Pancreas (tissue), 10 donors: ENCODE results near the gene DECR2. TPM values are rescaled to one million over a fixed set of nuclear protein-coding genes. Genes with fewer than 3 reads are reported as not detected.
"Not testable (repeated sequence)": the region's sequence is repeated elsewhere in the genome, so short reads cannot be mapped to it uniquely, and the experiment has no call there.

ENCODE experiments used
- ATAC-seq, 4 donors: fragments of 200-7000 bp; cut with Tn5 transposase; one replicate each; pipeline versions ENCODE4 v1.8.0 to v1.9.1; 2020; ENCODE audit warnings: mild to moderate bottlenecking in 4 of 4, moderate library complexity in 4 of 4
- DNase-seq, 6 donors: peaks; one replicate each; pipeline ENCODE4 v3.0.0-alpha.2; 2020
- FAIRE-seq: peaks from 2 replicates; lab custom pipeline; 2012; peaks lifted over from hg19 to GRCh38; lab: Jason Lieb, UNC
- H3K27ac ChIP-seq, 4 donors: fragments of 200-600 bp; sonication (generic); 1 replicate in 3 of 4; 2 replicates in 1 of 4; pipeline versions ENCODE4 v1.5.0 to v1.8.0; 2020
- H3K27me3 ChIP-seq, 4 donors: fragments of 200-600 bp; one replicate each; pipeline ENCODE4 v1.8.0; 2021
- H3K36me3 ChIP-seq, 3 donors: fragments of 200-600 bp; sonication (generic) in 1 of 3; one replicate each; pipeline versions ENCODE4 v1.5.0 to v1.8.0; 2020 to 2021
- H3K4me1 ChIP-seq, 3 donors: fragments of 200-600 bp; one replicate each; pipeline ENCODE4 v1.8.0; 2021
- H3K4me3 ChIP-seq, 4 donors: fragments of 200-600 bp; sonication (generic) in 2 of 4; one replicate each; pipeline versions ENCODE4 v1.5.0 to v1.8.0; 2020 to 2021
- H3K9me3 ChIP-seq, 4 donors: fragments of 200-600 bp; one replicate each; pipeline ENCODE4 v1.8.0; 2021
- WGBS, 2 donors: extraction: QIAGEN DNeasy Blood & Tissue Kit; methylation state at CpG; one replicate each; pipeline ENCODE4 v1.1.7; 2013; 5-methylcytosine and 5-hydroxymethylcytosine counted together
- intact Hi-C, 3 donors: fragments of 100-400 bp; cut with DNase I; formaldehyde crosslinking; loops; one replicate each; pipeline versions ENCODE4 v1.11.1 to v1.14.2; 2022
- polyA plus RNA-seq, 2 donors: library from polyadenylated mRNA; stranded (reverse); fragments of 200-250 nt; gene quantifications; one replicate each; pipeline ENCODE4 v1.2.3, GENCODE V29; 2013
- total RNA-seq, 6 donors: library from RNA; stranded (reverse); fragmentation: NEBNext Ultra II Directional in 4 of 6; extraction: Animal tissue kit (Norgen Biotek cat#: 25700) in 4 of 6; gene quantifications; one replicate each; pipeline versions ENCODE4 v1.2.1 to v1.2.4, GENCODE V29; 2021 to 2023
- TF ChIP-seq, protein P1 (sequence below), 4 donors: fragments of 200-600 bp; sonication (generic) in 3 of 4; IDR thresholded peaks; one replicate each; pipeline versions ENCODE4 v1.5.0 to v1.8.0; 2021; ENCODE audit warnings: antibody characterized with exemption in 4 of 4
- donor health status: healthy with polysubstance abuse.
- donor health status: DM: no; HTN: no; CAD: no; lungs with moderate emphysema.
- donor health status: DM: no; HTN: no; CAD: no.
- donor health status: control.
- donor health status: control.
- donor health status: Bipolar disorder and iron deficiency.
- donor health status: DM: yes; HTN: yes; CAD: no.
- donor health status: DM: no; HTN: no; CAD: no.
- donor health status: DM: no; HTN: no; CAD: no.
- donor health status: DM: yes; HTN: yes; CAD: no.

Gene DECR2
- total and polyA plus RNA-seq, 8 donors = 9.2 to 68.0 (median 18.5) TPM

DNA sequence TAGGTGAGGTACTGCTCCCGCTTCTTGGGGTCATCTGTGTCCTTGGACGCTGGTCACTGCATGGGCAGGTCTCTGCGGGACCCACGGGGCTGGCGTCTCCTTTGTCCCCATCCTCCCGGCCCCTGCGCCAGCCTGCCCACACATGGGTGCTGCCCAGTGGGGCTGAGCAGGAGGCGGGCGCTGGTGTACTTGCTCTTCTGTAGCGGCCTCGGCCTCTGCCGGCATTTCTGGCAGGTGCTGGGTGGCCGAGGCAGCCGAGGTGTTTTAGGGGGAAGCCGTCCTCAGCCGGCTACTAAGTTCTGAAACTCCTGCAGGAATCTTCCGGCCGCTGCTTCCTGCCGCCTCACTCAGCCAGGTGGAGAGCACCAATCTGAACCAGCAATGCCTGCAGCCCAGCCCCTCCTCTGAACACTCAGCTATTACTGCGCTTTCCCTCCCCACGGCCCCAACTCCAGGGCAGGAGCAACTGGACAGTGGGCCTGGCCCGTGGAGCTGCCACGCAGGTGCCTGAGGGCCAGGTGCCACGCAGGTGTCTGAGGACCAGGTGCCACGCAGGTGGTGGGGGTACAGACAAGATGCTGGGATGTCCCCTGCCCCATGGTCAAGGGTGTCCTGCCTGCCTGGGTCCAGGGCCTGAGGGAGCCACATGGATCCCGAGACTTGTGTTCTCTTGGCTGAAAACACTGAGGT lies 10.0 kb downstream of the DECR2 start:
- no peak for FAIRE-seq
- Histone ChIP-seq H3K27me3 (no peaks in the 10 kb centered on the region), H3K9me3 (no peaks in the 10 kb centered on the region), H3K36me3 (peaks cover 0 to 15% (median 0%) of the 10 kb centered on the region in 3 donors), H3K4me3 (no peak overlapping the region), H3K27ac (no peak overlapping the region), H3K4me1 (no peaks in the 10 kb centered on the region)
- WGBS, 2 donors = 95 to 98% methylated on average over 26 of the region's 26 CpGs
- TF ChIP-seq, protein P1, sequence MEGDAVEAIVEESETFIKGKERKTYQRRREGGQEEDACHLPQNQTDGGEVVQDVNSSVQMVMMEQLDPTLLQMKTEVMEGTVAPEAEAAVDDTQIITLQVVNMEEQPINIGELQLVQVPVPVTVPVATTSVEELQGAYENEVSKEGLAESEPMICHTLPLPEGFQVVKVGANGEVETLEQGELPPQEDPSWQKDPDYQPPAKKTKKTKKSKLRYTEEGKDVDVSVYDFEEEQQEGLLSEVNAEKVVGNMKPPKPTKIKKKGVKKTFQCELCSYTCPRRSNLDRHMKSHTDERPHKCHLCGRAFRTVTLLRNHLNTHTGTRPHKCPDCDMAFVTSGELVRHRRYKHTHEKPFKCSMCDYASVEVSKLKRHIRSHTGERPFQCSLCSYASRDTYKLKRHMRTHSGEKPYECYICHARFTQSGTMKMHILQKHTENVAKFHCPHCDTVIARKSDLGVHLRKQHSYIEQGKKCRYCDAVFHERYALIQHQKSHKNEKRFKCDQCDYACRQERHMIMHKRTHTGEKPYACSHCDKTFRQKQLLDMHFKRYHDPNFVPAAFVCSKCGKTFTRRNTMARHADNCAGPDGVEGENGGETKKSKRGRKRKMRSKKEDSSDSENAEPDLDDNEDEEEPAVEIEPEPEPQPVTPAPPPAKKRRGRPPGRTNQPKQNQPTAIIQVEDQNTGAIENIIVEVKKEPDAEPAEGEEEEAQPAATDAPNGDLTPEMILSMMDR (IDR thresholded peaks at IDR 0.05) = no peak
- peak in 1 of 6 donors; percentile 62 for DNase-seq
- ATAC-seq = no peak
- intact Hi-C loops = no loop called here

DNA sequence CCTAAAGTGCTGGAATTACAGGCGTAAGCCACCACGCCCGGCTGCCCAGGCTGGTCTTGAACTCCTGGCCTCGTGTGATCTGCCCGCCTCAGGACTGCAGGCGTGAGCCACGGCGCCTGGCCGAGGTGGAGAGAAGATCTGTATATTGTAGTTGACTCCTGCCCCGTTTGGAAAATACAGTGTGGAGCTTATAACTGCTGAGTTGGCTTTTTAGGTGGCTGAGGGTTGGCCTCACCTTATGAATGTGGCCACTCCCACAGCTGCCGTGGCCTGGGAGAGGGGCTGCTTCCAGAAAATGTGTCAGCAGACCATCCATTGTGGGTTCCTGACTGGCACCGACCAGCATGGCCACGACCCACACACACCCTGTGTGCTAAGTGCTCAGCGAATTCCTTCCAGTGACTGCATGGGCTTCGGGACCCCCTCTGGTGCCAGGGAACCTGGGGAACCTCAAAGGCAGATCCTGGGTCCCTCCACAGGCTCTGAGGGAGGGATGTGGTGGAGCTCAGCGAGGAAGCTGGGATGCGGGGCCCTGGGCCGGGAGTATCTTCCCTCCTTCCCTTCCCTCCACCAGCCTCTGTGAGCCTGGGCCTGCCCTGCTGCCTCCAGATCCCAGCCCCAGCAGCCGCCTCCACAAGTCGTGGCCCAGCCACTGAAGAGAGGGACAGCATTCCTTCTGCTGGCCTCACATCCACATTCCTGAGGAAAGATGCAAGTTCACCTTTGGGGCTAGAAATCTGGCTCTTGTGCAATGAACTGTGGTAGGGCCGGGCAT lies 12.9 kb downstream of the DECR2 start:
- TF ChIP-seq, protein P1 (IDR thresholded peaks at IDR 0.05) = no peak
- intact Hi-C loops = no loop called here
- Histone ChIP-seq H3K4me1 (no peaks in the 10 kb centered on the region), H3K9me3 (no peaks in the 10 kb centered on the region), H3K36me3 (peaks cover 0 to 15% (median 0%) of the 10 kb centered on the region in 3 donors), H3K4me3 (no peak overlapping the region), H3K27ac (no peak overlapping the region), H3K27me3 (no peaks in the 10 kb centered on the region)
- no peak for ATAC-seq
- 89 to 90% methylated on average over 21 of the region's 21 CpGs for WGBS, 2 donors
- peak in 1 of 6 donors; percentile 36 for DNase-seq
- no peak for FAIRE-seq

DNA sequence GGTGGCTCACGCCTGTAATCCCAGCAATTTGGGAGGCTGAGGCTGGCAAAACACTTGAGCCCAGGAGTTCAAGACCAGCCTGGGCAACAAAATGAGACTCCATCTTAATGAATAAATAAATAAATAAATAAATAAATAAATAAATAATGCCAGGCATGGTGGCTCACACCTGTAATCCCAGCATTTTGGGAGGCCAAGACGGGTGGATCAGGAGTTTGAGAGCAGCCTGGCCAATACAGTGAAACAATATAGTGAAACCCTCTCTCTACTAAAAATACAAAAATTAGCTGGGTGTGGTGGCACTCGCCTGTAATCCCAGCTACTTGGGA lies 13.4 kb downstream of the DECR2 start:
- H3K9me3 ChIP-seq, H3K4me1 ChIP-seq, H3K4me3 ChIP-seq, FAIRE-seq, ATAC-seq, DNase-seq, H3K27me3 ChIP-seq, H3K27ac ChIP-seq, intact Hi-C loops: not testable (repeated sequence)
- peaks cover 0 to 15% (median 0%) of the 10 kb centered on the region in 3 donors for H3K36me3 ChIP-seq
- 94 to 95% methylated on average over 3 of the region's 3 CpGs for WGBS, 2 donors

DNA sequence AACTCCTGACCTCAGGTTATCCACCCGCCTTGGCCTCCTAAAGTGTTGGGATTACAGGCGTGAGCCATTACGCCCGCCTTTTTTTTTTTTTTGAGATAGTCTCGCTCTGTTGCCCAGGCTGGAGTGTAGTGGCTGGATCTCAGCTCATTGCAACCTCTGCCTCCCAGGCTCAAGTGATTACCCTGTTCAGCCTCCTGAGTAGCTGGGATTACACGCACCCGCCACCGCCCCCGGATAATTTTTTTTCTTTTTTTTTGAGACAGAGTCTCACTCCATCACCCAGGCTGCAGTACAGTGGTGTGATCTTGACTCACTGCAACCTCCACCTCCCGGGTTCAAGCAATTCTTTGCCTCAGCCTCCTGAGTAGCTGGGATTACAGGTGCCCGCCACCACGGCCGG lies 20.5 kb downstream of the DECR2 start:
- H3K27ac ChIP-seq, H3K4me3 ChIP-seq, FAIRE-seq, ATAC-seq, H3K36me3 ChIP-seq, H3K9me3 ChIP-seq, H3K4me1 ChIP-seq, intact Hi-C loops, H3K27me3 ChIP-seq: not testable (repeated sequence)
- WGBS, 2 donors = 84 to 92% methylated on average over 13 of the region's 13 CpGs
- DNase-seq = peak in 1 of 6 donors; percentile 13

DNA sequence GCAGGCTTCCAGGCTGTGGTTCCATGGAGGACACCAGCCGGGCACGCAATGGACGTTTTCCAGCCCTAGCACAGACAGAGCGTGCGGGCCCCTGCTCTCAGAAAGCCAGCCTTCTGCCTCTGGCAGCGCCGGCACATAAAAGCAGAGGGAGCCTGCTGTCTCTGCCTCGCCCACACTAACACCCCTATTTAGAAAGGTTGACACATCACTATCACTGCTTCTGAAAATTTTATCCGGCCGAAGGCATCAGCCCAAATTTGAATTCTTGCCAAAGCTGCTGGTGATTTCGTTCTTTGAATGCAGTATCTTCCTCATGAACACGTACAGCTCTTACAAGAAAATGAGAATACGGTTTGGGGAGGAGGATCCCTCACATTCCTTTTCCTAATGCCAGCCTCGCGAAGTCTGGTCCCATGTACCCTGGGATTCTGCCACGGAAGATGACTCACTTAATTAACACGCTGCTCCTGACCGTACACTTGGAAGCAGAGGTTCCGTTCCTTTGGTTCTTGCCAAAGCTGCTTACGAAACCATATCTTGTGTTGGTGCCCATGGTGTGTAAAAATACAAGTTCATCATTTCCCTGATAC lies 22.4 kb downstream of the DECR2 start:
- H3K9me3 ChIP-seq = no peaks in the 10 kb centered on the region
- intact Hi-C loops = no loop called here
- no peaks in the 10 kb centered on the region for H3K36me3 ChIP-seq
- ATAC-seq = peak in 3 of 4 donors; percentile 10 to 60 (median 53)
- H3K4me3 ChIP-seq = peak overlapping the region in 1 of 4 donors; percentile 81
- 62 to 75% methylated on average over 20 of the region's 20 CpGs for WGBS, 2 donors
- H3K4me1 ChIP-seq = peaks cover 6 to 14% (median 14%) of the 10 kb centered on the region in 3 donors
- TF ChIP-seq, protein P1 (IDR thresholded peaks at IDR 0.05) = no peak
- DNase-seq = peak in 2 of 6 donors; percentile 56 to 64
- H3K27me3 ChIP-seq = no peaks in the 10 kb centered on the region
- FAIRE-seq = no peak
- peak overlapping the region in 3 of 4 donors; percentile 80 to 87 (median 85) for H3K27ac ChIP-seq
